ENCODE data around the gene DAPK1. TPM values are rescaled to one million over a fixed set of nuclear protein-coding genes. Genes with fewer than 3 reads are reported as not detected.

The DAPK1 gene
- polyA plus RNA-seq, 1 experiment: 0.12 TPM

GRCh38 chr9:87641067-87641466 lies 143.4 kb downstream of the DAPK1 start:
- no peak for DNase-seq (ENCODE audit: low read depth, low spot score)
- POLR2A ChIA-PET: no interaction called here
- H3K4me3 ChIP-seq (ENCODE audit: low read depth, low read length): no peak overlapping the region
- CTCF ChIA-PET: no interaction called here
- H3K27me3 ChIP-seq (ENCODE audit: control insufficient read depth, insufficient read depth, low read length): peaks cover 11% of the 10 kb centered on the region
- no peaks in the 10 kb centered on the region for H3K9me3 ChIP-seq (ENCODE audit: control insufficient read depth, insufficient read depth, low read length)
- TF ChIP-seq, protein P1, sequence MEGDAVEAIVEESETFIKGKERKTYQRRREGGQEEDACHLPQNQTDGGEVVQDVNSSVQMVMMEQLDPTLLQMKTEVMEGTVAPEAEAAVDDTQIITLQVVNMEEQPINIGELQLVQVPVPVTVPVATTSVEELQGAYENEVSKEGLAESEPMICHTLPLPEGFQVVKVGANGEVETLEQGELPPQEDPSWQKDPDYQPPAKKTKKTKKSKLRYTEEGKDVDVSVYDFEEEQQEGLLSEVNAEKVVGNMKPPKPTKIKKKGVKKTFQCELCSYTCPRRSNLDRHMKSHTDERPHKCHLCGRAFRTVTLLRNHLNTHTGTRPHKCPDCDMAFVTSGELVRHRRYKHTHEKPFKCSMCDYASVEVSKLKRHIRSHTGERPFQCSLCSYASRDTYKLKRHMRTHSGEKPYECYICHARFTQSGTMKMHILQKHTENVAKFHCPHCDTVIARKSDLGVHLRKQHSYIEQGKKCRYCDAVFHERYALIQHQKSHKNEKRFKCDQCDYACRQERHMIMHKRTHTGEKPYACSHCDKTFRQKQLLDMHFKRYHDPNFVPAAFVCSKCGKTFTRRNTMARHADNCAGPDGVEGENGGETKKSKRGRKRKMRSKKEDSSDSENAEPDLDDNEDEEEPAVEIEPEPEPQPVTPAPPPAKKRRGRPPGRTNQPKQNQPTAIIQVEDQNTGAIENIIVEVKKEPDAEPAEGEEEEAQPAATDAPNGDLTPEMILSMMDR (IDR thresholded peaks at IDR 0.05; ENCODE audit: low read depth, low read length): no peak
- no peak overlapping the region for H3K27ac ChIP-seq (ENCODE audit: low read depth, low read length)

DNA sequence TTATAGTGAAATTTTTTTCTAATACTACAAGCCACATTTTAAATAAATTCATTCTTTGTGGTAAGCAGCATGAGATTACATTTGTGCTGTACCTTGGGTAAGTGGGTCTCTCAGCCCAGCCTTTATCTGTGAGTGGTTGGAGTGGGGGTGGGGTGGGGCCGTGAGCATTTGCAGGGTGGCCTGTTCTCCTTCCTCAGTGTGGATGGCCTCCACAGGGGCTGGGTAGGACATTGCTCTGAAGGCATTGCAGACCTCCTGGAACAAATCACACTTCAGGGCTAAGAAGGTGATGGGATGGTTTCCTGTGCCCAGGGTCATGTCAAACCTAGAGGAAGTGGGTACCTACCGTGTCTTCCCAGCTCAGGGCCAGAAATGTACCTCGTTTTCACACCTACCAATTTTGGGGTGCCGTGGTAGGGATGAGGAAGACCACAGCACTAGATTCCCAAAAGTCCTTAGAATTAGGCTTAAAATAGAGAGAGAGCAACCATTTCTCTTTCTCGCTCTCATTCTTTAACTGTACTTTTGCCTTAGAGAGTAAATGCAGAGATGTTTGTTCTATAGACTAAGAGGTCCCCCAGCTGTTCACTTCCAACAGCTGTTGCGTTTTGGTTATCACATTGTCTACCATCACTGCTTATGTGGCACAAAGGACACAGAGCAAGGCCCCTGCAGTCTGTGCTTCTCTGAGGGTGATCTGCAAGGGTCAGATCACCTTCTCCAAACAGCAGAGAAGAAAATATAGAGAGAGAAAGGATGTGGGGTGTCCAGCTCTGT lies 144.9 kb downstream of the DAPK1 start:
- Histone ChIP-seq H3K9me3 (ENCODE audit: control insufficient read depth, insufficient read depth, low read length) (no peaks in the 10 kb centered on the region), H3K4me3 (ENCODE audit: low read depth, low read length) (no peak overlapping the region), H3K27ac (ENCODE audit: low read depth, low read length) (no peak overlapping the region), H3K27me3 (ENCODE audit: control insufficient read depth, insufficient read depth, low read length) (peaks cover 11% of the 10 kb centered on the region)
- ChIA-PET POLR2A (no interaction called here), CTCF (interaction anchor here (1.6 kb wide), 1 partner anchor 20 kb away, joined by 4 read pairs; no protein-coding TSS in a partner anchor)
- TF ChIP-seq, protein P1 (IDR thresholded peaks at IDR 0.05; ENCODE audit: low read depth, low read length): no peak
- DNase-seq (ENCODE audit: low read depth, low spot score): no peak

- Histone ChIP-seq H3K4me3 (ENCODE audit: low read depth, low read length) (no peak overlapping the region), H3K9me3 (ENCODE audit: control insufficient read depth, insufficient read depth, low read length) (no peaks in the 10 kb centered on the region), H3K27ac (ENCODE audit: low read depth, low read length) (no peak overlapping the region), H3K27me3 (ENCODE audit: control insufficient read depth, insufficient read depth, low read length) (peaks cover 11% of the 10 kb centered on the region)
- ChIA-PET POLR2A (no interaction called here), CTCF (interaction anchor here (1.6 kb wide), 1 partner anchor 20 kb away, joined by 4 read pairs; no protein-coding TSS in a partner anchor)
- DNase-seq (ENCODE audit: low read depth, low spot score): no peak
- TF ChIP-seq, protein P1 (IDR thresholded peaks at IDR 0.05; ENCODE audit: low read depth, low read length): no peak
These were observed 145.5 kb downstream of the DAPK1 start for GRCh38 chr9:87643107-87643650.

GRCh38 chr9:87643778-87644570 lies 146.3 kb downstream of the DAPK1 start:
- ChIA-PET CTCF (interaction anchor here (1.6 kb wide), 1 partner anchor 19 kb away, joined by 4 read pairs; no protein-coding TSS in a partner anchor), POLR2A (no interaction called here)
- H3K4me3 ChIP-seq (ENCODE audit: low read depth, low read length): no peak overlapping the region
- DNase-seq (ENCODE audit: low read depth, low spot score): no peak
- no peaks in the 10 kb centered on the region for H3K9me3 ChIP-seq (ENCODE audit: control insufficient read depth, insufficient read depth, low read length)
- no peak overlapping the region for H3K27ac ChIP-seq (ENCODE audit: low read depth, low read length)
- peaks cover 11% of the 10 kb centered on the region for H3K27me3 ChIP-seq (ENCODE audit: control insufficient read depth, insufficient read depth, low read length)
- TF ChIP-seq, protein P1 (IDR thresholded peaks at IDR 0.05; ENCODE audit: low read depth, low read length): no peak

All from AG04450 (cell line).